GM23338 (cell line): ENCODE results near the gene PPP2R5E. TPM values are rescaled to one million over a fixed set of nuclear protein-coding genes. Genes with fewer than 3 reads are reported as not detected.
A peak's percentile ranks its signal among the peaks of the same experiment; 100 is the strongest.

ENCODE experiments used
- ATAC-seq: fragments of 200-7000 bp; cut with Tn5 transposase; 3 replicates; pipeline ENCODE4 v1.9.1; 2020
- DNase-seq: peaks from one replicate; pipeline ENCODE4 v3.0.0-alpha.2; 2015; ENCODE audit warnings: low spot score
- H2AFZ ChIP-seq: fragments of 200-600 bp; sonication (generic); 2 replicates; pipeline ENCODE4 v1.8.0; 2016; ENCODE audit warnings: antibody characterized with exemption, mild to moderate bottlenecking, moderate library complexity
- H3F3A ChIP-seq: fragments of 200-600 bp; sonication (generic); replicated peaks from 2 replicates; pipeline ENCODE4 v1.8.0; 2017; ENCODE audit warnings: antibody characterized with exemption, mixed run types, low read depth
- H3K27ac ChIP-seq: fragments of 200-600 bp; sonication (generic); 2 replicates; pipeline ENCODE4 v1.6.1; 2016; ENCODE audit warnings: low read depth
- H3K27me3 ChIP-seq: fragments of 200-600 bp; sonication (generic); 2 replicates; pipeline ENCODE4 v1.8.0; 2016; ENCODE audit warnings: mild to moderate bottlenecking, mixed run types, moderate library complexity; ENCODE audit not compliant: insufficient read depth
- H3K36me3 ChIP-seq: fragments of 200-600 bp; sonication (generic); 2 replicates; pipeline ENCODE4 v1.8.0; 2016; ENCODE audit warnings: mild to moderate bottlenecking; ENCODE audit not compliant: insufficient read depth
- H3K4me1 ChIP-seq: fragments of 200-600 bp; sonication (generic); 2 replicates; pipeline ENCODE4 v1.8.0; 2016; ENCODE audit warnings: mild to moderate bottlenecking, moderate library complexity; ENCODE audit not compliant: insufficient read depth
- H3K4me2 ChIP-seq: fragments of 200-600 bp; sonication (generic); 2 replicates; pipeline ENCODE4 v1.7.1; 2017; ENCODE audit warnings: mixed run types
- H3K4me3 ChIP-seq: fragments of 200-600 bp; sonication (generic); 2 replicates; pipeline ENCODE4 v1.6.1; 2016; ENCODE audit warnings: mixed run types
- H3K79me2 ChIP-seq: fragments of 200-600 bp; sonication (generic); replicated peaks from 2 replicates; pipeline ENCODE4 v1.8.0; 2017; ENCODE audit warnings: mild to moderate bottlenecking; ENCODE audit not compliant: insufficient read depth
- H3K9me2 ChIP-seq: fragments of 200-600 bp; sonication (generic); 2 replicates; pipeline ENCODE4 v1.8.0; 2017; ENCODE audit not compliant: insufficient read depth
- H4K20me1 ChIP-seq: fragments of 200-600 bp; sonication (generic); replicated peaks from 2 replicates; pipeline ENCODE4 v1.8.0; 2017; ENCODE audit warnings: mild to moderate bottlenecking; ENCODE audit not compliant: insufficient read depth
- H3K27ac Mint-ChIP-seq: 2 replicates; pipeline ENCODE4 v1.8.0; 2020; ENCODE audit warnings: inconsistent platforms, mild to moderate bottlenecking, moderate library complexity, mixed read lengths
- H3K27me3 Mint-ChIP-seq: 3 replicates; pipeline ENCODE4 v1.8.0; 2022; ENCODE audit warnings: low read depth, mild to moderate bottlenecking, moderate library complexity, mixed read lengths, inconsistent platforms; ENCODE audit not compliant: insufficient read depth, poor library complexity
- H3K36me3 Mint-ChIP-seq: 3 replicates; pipeline ENCODE4 v1.8.0; 2021; ENCODE audit warnings: low read depth, mild to moderate bottlenecking, inconsistent platforms, moderate library complexity, mixed read lengths
- H3K4me1 Mint-ChIP-seq: 3 replicates; pipeline ENCODE4 v1.8.0; 2020; ENCODE audit warnings: mild to moderate bottlenecking, inconsistent platforms, mixed read lengths
- H3K4me3 Mint-ChIP-seq: 3 replicates; pipeline ENCODE4 v1.8.0; 2021; ENCODE audit warnings: moderate library complexity, mild to moderate bottlenecking, inconsistent platforms, mixed read lengths
- H3K9me3 Mint-ChIP-seq: 3 replicates; pipeline ENCODE4 v1.8.0; 2020; ENCODE audit warnings: moderate library complexity, mild to moderate bottlenecking, inconsistent platforms, mixed read lengths
- CREB1 ChIP-seq: fragments of 250-450 bp; sonication (Bioruptor Pico); IDR thresholded peaks from 2 replicates; pipeline ENCODE4 v1.5.0; 2020; ENCODE audit warnings: low read depth, mild to moderate bottlenecking, moderate library complexity
- CTCF ChIP-seq, 2 experiments: fragments of 200-600 bp in 1 of 2; sonication (generic) in 1 of 2; conservative IDR thresholded peaks; 2 replicates each; pipeline versions ENCODE4 v1.5.1 to v1.6.1; 2016 to 2017; ENCODE audit warnings: antibody characterized with exemption in 2 of 2, low read depth in 2 of 2, mild to moderate bottlenecking in 2 of 2, moderate library complexity in 1 of 2
- ETS1 ChIP-seq: IDR thresholded peaks from 2 replicates; pipeline ENCODE4 v1.6.1; 2016; ENCODE audit warnings: antibody characterized with exemption
- EZH2phosphoT487 ChIP-seq: fragments of 200-600 bp; sonication (generic); IDR thresholded peaks from one replicate; pipeline ENCODE4 v1.8.1; 2018; ENCODE audit warnings: antibody characterized with exemption; ENCODE audit not compliant: unreplicated experiment
- JUNB ChIP-seq: IDR thresholded peaks from one replicate; pipeline ENCODE4 v1.6.1; 2016; ENCODE audit warnings: antibody characterized with exemption; ENCODE audit not compliant: unreplicated experiment
- NANOG ChIP-seq: IDR thresholded peaks from 2 replicates; pipeline ENCODE4 v1.6.1; 2016; ENCODE audit warnings: antibody characterized with exemption, borderline replicate concordance
- POLR2AphosphoS5 ChIP-seq: IDR thresholded peaks from 2 replicates; pipeline ENCODE4 v1.6.1; 2016; ENCODE audit warnings: antibody characterized with exemption, low read depth
- REST ChIP-seq: IDR thresholded peaks from one replicate; pipeline ENCODE4 v1.6.1; 2018; ENCODE audit warnings: antibody characterized with exemption; ENCODE audit not compliant: unreplicated experiment
- STAT1 ChIP-seq: IDR thresholded peaks from one replicate; pipeline ENCODE4 v1.6.1; 2016; ENCODE audit warnings: antibody characterized with exemption; ENCODE audit not compliant: unreplicated experiment
- ZNF114 ChIP-seq: fragments of 250-450 bp; sonication (Bioruptor Pico); IDR thresholded peaks from 2 replicates; pipeline ENCODE4 v1.5.0; 2020; ENCODE audit warnings: mild to moderate bottlenecking, moderate library complexity
- ZNF331 ChIP-seq: fragments of 250-450 bp; sonication (Bioruptor Pico); IDR thresholded peaks from 2 replicates; pipeline ENCODE4 v1.5.0; 2020; ENCODE audit warnings: low read depth, mild to moderate bottlenecking, moderate library complexity
- polyA plus RNA-seq: library from polyadenylated mRNA; unstranded; fragments of >200 nt; fragmentation: Nextera tagmentation; extraction: Ambion mirVana; gene quantifications from 2 replicates; pipeline ENCODE4 v1.2.1, GENCODE V29; 2016
- total RNA-seq: library from RNA; depleted of rRNA; stranded (reverse); fragments of >200 nt; shearing (Covaris generic); gene quantifications from 2 replicates; pipeline ENCODE4 v1.2.3, GENCODE V29; 2014

PPP2R5E gene
- total and polyA plus RNA-seq, 2 experiments from 2014 or later = 40.9 to 45.5 TPM

- no peak for TF ChIP-seq CTCF (conservative IDR thresholded peaks at IDR 0.05; ENCODE audit: low read depth in 2 of 2)
- no peak for TF ChIP-seq ETS1
- no peak for TF ChIP-seq NANOG
- no peak for TF ChIP-seq EZH2phosphoT487
- TF ChIP-seq ZNF114 (CRISPR knock-in tag) = no peak
- TF ChIP-seq POLR2AphosphoS5 = no peak
- no peak for TF ChIP-seq CREB1 (CRISPR knock-in tag)
- TF ChIP-seq JUNB = no peak
- no peak for TF ChIP-seq REST
- TF ChIP-seq STAT1 = no peak
- no peak for TF ChIP-seq ZNF331 (CRISPR knock-in tag)
Observed at GRCh38 chr14:63326840-63327239, 216.3 kb downstream of the PPP2R5E start (continued).

- Histone ChIP-seq H3K79me2 (no peaks in the 10 kb centered on the region), H3K4me3 (no peak overlapping the region), H3F3A (no peaks in the 10 kb centered on the region), H3K27ac (no peak overlapping the region), H3K4me1 (no peaks in the 10 kb centered on the region), H3K4me2 (no peak overlapping the region), H2AFZ (peak overlapping the region; percentile 67; the same call in 1 of the 2 replicates), H3K27me3 (no peaks in the 10 kb centered on the region), H3K36me3 (no peaks in the 10 kb centered on the region), H3K9me2 (peaks cover 7% of the 10 kb centered on the region; the same call in 1 of the 2 replicates), H4K20me1 (no peaks in the 10 kb centered on the region)
- Mint-ChIP-seq H3K27me3 (no peaks in the 10 kb centered on the region), H3K4me1 (peaks cover 7% of the 10 kb centered on the region), H3K27ac (no peak overlapping the region), H3K36me3 (no peaks in the 10 kb centered on the region), H3K4me3 (no peak overlapping the region), H3K9me3 (no peaks in the 10 kb centered on the region)
- TF ChIP-seq REST (no peak), ZNF331 (CRISPR knock-in tag) (no peak), CTCF (conservative IDR thresholded peaks at IDR 0.05; ENCODE audit: low read depth in 2 of 2) (no peak), ZNF114 (CRISPR knock-in tag) (no peak), CREB1 (CRISPR knock-in tag) (no peak), EZH2phosphoT487 (no peak)
- DNase-seq (peak; percentile 24), ATAC-seq (no peak)
Observed at GRCh38 chr14:63322897-63323573, 220.1 kb downstream of the PPP2R5E start.
